ENCODE data around the gene CRYBG3.

Gene CRYBG3

GRCh38 chr3:97939401-97939800 is 117.6 kb downstream of the CRYBG3 start:
- no peak overlapping the region for H3K4me3 ChIP-seq (ENCODE audit: low read depth, low read length)

GRCh38 chr3:97940034-97940433 is 118.2 kb downstream of the CRYBG3 start:
- no peak overlapping the region for H3K4me3 ChIP-seq (ENCODE audit: low read depth, low read length)
- TF ChIP-seq CTCF (IDR thresholded peaks at IDR 0.05; ENCODE audit: borderline replicate concordance, insufficient read depth, low read depth, low read length) = no peak

More at GRCh38 chr3:97939401-97939800, 117.6 kb downstream of the CRYBG3 start:
- TF ChIP-seq CTCF (IDR thresholded peaks at IDR 0.05; ENCODE audit: borderline replicate concordance, insufficient read depth, low read depth, low read length) = no peak

GRCh38 chr3:97942801-97943546 is 121.2 kb downstream of the CRYBG3 start:
- no peak for TF ChIP-seq CTCF (IDR thresholded peaks at IDR 0.05; ENCODE audit: borderline replicate concordance, insufficient read depth, low read depth, low read length)
- no peak overlapping the region for H3K4me3 ChIP-seq (ENCODE audit: low read depth, low read length)

DNA sequence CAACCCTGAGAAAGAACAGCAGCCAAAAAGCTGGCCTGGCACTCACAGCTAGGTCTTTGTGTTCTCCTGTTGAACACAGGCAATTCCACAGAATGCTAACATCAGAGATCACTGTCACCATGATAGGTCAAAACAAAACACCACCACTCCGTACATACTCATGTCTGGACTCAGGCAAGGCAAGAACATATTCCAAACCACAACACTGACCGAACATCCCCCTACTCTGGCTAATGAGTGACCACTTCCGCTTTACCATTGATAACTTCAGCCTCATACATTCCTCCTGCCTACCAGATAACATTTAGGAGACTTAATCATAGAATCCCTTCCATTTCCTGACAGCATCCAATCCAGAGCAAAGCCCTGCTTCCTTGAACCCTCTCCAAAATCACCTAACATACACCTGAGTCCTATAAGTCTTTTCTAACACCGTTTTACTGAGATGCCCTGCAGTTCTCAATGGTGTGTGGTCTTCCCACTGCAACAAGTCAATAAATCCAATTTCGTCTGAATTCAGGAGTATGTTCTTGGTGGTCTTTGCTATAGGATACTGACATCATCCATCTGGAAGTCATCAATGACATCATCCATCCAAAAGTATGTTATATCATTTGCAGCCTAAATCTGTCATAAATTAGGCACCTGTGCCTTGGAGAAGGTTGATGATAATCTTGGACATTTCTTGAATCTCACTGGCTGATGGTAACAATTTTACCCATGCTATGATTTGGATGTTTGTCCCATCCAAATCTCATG is 126.7 kb downstream of the CRYBG3 start:
- no peak for TF ChIP-seq CTCF (IDR thresholded peaks at IDR 0.05; ENCODE audit: borderline replicate concordance, insufficient read depth, low read depth, low read length)
- no peak overlapping the region for H3K4me3 ChIP-seq (ENCODE audit: low read depth, low read length)

GRCh38 chr3:97949110-97949485 is 127.3 kb downstream of the CRYBG3 start:
- H3K4me3 ChIP-seq (ENCODE audit: low read depth, low read length) = no peak overlapping the region
- TF ChIP-seq CTCF (IDR thresholded peaks at IDR 0.05; ENCODE audit: borderline replicate concordance, insufficient read depth, low read depth, low read length) = no peak

DNA sequence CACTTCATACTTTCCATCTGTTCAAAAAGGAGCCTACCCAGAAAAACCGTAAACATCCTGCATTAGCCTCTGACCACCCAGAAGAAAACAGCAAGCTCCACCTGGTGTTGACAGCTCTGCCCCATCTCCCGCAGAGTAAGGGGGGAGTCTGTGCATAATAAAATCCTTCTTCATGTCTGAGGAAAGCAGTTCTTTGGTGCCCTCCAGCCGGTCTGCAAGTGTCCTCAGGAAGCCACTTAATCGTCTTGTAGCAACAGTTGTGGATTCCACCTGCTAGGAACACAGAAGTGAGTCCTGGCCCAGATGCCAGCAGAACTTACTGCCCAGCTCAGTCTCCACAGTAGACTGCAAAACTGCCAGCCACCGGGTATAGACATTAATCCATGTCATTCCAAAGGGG is 127.9 kb downstream of the CRYBG3 start:
- TF ChIP-seq CTCF (IDR thresholded peaks at IDR 0.05; ENCODE audit: borderline replicate concordance, insufficient read depth, low read depth, low read length) = no peak
- H3K4me3 ChIP-seq (ENCODE audit: low read depth, low read length) = no peak overlapping the region

DNA sequence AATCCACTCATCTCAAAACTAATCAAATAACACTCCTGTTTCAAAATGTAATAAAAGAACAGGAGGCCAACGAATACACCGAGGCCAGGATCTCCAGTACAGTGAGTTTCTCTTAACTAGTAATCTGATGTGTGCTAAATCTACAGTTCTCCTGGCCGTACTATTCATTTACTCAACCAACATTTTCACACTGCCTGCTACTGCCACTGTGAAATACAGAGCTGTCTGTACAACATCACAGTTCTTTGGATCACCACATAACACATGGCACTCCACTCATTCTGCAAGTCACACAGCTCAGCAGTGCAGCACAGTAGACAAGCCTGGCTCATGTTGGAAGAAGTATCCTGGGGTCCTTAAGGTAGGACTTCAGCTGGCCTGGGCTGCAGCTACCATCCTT is 128.5 kb downstream of the CRYBG3 start:
- no peak overlapping the region for H3K4me3 ChIP-seq (ENCODE audit: low read depth, low read length)
- no peak for TF ChIP-seq CTCF (IDR thresholded peaks at IDR 0.05; ENCODE audit: borderline replicate concordance, insufficient read depth, low read depth, low read length)

Measured in GM12875 (cell line).